LHCN-M2 (cell line): ENCODE results near the gene ZFYVE28. TPM values are rescaled to one million over a fixed set of nuclear protein-coding genes. Genes with fewer than 3 reads are reported as not detected.

Experiments used
- DNase-seq: peaks from one replicate; pipeline ENCODE4 v3.0.0-alpha.2; 2012; ENCODE audit warnings: low read depth
- total RNA-seq: library from RNA; depleted of rRNA; stranded (reverse); fragments of >200 nt; gene quantifications from 2 replicates; pipeline ENCODE4 v1.2.3, GENCODE V29; 2014

ZFYVE28 gene
- total RNA-seq, 1 experiment from 2014 or later = 2.1 TPM

GRCh38 chr4:2273221-2273620, 145.2 kb downstream of the ZFYVE28 start:
- DNase-seq = no peak

GRCh38 chr4:2272828-2273120, 145.7 kb downstream of the ZFYVE28 start:
- no peak for DNase-seq

GRCh38 chr4:2272026-2272827, 146.2 kb downstream of the ZFYVE28 start:
- no peak for DNase-seq

GRCh38 chr4:2271279-2272025, 147.0 kb downstream of the ZFYVE28 start:
- no peak for DNase-seq

- no peak for DNase-seq
Measured at GRCh38 chr4:2270341-2271165, 147.9 kb downstream of the ZFYVE28 start.

GRCh38 chr4:2269618-2270163, 148.8 kb downstream of the ZFYVE28 start:
- no peak for DNase-seq

- no peak for DNase-seq
Measured at GRCh38 chr4:2269206-2269531, 149.3 kb downstream of the ZFYVE28 start.

- DNase-seq = no peak
Measured at GRCh38 chr4:2268357-2269205, 149.9 kb downstream of the ZFYVE28 start.

GRCh38 chr4:2267841-2268240, 150.6 kb downstream of the ZFYVE28 start:
- DNase-seq = no peak

GRCh38 chr4:2267320-2267811, 151.1 kb downstream of the ZFYVE28 start:
- DNase-seq = no peak

- no peak for DNase-seq
Measured at GRCh38 chr4:2266821-2267220, 151.6 kb downstream of the ZFYVE28 start.

- peak; percentile 72 for DNase-seq
Measured at GRCh38 chr4:2266181-2266580, 152.3 kb downstream of the ZFYVE28 start.

- DNase-seq = no peak
Measured at GRCh38 chr4:2265113-2266110, 153.0 kb downstream of the ZFYVE28 start.

GRCh38 chr4:2264481-2265041, 153.9 kb downstream of the ZFYVE28 start:
- DNase-seq = no peak

- no peak for DNase-seq
Measured at GRCh38 chr4:2263926-2264321, 154.5 kb downstream of the ZFYVE28 start.

- DNase-seq = no peak
Measured at GRCh38 chr4:2262944-2263250, 155.5 kb downstream of the ZFYVE28 start.

GRCh38 chr4:2262145-2262943, 156.1 kb downstream of the ZFYVE28 start:
- DNase-seq = peak; percentile 99

GRCh38 chr4:2261853-2262144, 156.6 kb downstream of the ZFYVE28 start, which contains the start of gene MXD4:
Gene MXD4 (minus strand): TSS chr4:2262109. CDS start chr4:2261980, 129 bp downstream.
- DNase-seq = no peak
